B cell (primary cell): ENCODE data around the gene TMEM238. TPM values are rescaled to one million over a fixed set of nuclear protein-coding genes. Genes with fewer than 3 reads are reported as not detected.
A peak's percentile ranks its signal among the peaks of the same experiment; 100 is the strongest.
"Not testable (repeated sequence)": the region's sequence is repeated elsewhere in the genome, so short reads cannot be mapped to it uniquely, and the experiment has no call there.

ENCODE experiments used
- ATAC-seq: fragments of 200-7000 bp; cut with Tn5 transposase; one replicate; pipeline ENCODE4 v1.10.0; 2021; ENCODE audit warnings: low read depth, mild to moderate bottlenecking, moderate number of reproducible peaks, moderate library complexity
- CTCF ChIA-PET: fragments of 350-600 bp; sonication (Branson Sonifier 250); formaldehyde crosslinking; loops from one replicate; lab custom pipeline; 2021; ENCODE audit warnings: antibody characterized with exemption, inconsistent platforms; lab: Charles Lee
- POLR2A ChIA-PET: fragments of 350-600 bp; sonication (Branson Sonifier 250); formaldehyde crosslinking; loops from one replicate; lab custom pipeline; 2021; ENCODE audit warnings: antibody characterized with exemption; lab: Charles Lee
- DNase-seq: peaks from one replicate; pipeline ENCODE4 v3.0.0; 2013
- H2AFZ ChIP-seq: 2 replicates; pipeline ENCODE4 v1.6.1; 2012; ENCODE audit warnings: mild to moderate bottlenecking, low read depth, low read length; ENCODE audit not compliant: insufficient read depth, poor library complexity, severe bottlenecking
- H3K27ac ChIP-seq, 2 donors: 1 replicate in 1 of 2; 2 replicates in 1 of 2; pipeline ENCODE4 v1.5.1; 2012 to 2013; ENCODE audit warnings: low read length in 2 of 2, mild to moderate bottlenecking in 2 of 2, moderate library complexity in 1 of 2
- H3K27me3 ChIP-seq, 4 experiments: fragments of 200-600 bp in 1 of 4; sonication (generic) in 1 of 4; replicated peaks in 1 of 4; 1 replicate in 2 of 4; 2 replicates in 2 of 4; pipeline versions ENCODE4 v1.6.1 to v1.7.0; 2013 to 2016; ENCODE audit warnings: low read length in 3 of 4, mild to moderate bottlenecking in 2 of 4, mixed read lengths in 1 of 4, moderate library complexity in 1 of 4; ENCODE audit not compliant: insufficient read depth in 4 of 4, control insufficient read depth in 3 of 4; ENCODE audit errors: control extremely low read depth in 1 of 4
- H3K36me3 ChIP-seq, 2 experiments: replicated peaks in 1 of 2; 1 replicate in 1 of 2; 2 replicates in 1 of 2; pipeline versions ENCODE4 v1.6.1 to v1.7.1; 2013; ENCODE audit warnings: low read length in 1 of 2; ENCODE audit not compliant: insufficient read depth in 2 of 2, control insufficient read depth in 1 of 2; ENCODE audit errors: control extremely low read depth in 1 of 2, extremely low read depth in 1 of 2
- H3K4me1 ChIP-seq, 2 donors: fragments of 200-600 bp in 1 of 2; sonication (generic) in 1 of 2; 1 replicate in 1 of 2; 2 replicates in 1 of 2; pipeline versions ENCODE4 v1.5.1 to v1.6.1; 2013 to 2017; ENCODE audit warnings: low read length in 2 of 2; ENCODE audit not compliant: control insufficient read depth in 2 of 2, insufficient read depth in 2 of 2
- H3K4me2 ChIP-seq: replicated peaks from 2 replicates; pipeline ENCODE3; 2012; ENCODE audit warnings: mild to moderate bottlenecking, low read depth, low read length; ENCODE audit not compliant: poor library complexity, severe bottlenecking
- H3K4me3 ChIP-seq, 5 experiments: fragments of 200-600 bp in 1 of 5; sonication (generic) in 1 of 5; 1 replicate in 3 of 5; 2 replicates in 2 of 5; pipeline versions ENCODE4 v1.5.1 to v1.7.0; 2011 to 2016; ENCODE audit warnings: low read length in 4 of 5, mild to moderate bottlenecking in 4 of 5, low read depth in 2 of 5, control low read depth in 1 of 5, moderate library complexity in 1 of 5; ENCODE audit not compliant: insufficient read depth in 1 of 5; ENCODE audit errors: control extremely low read depth in 1 of 5, extremely low read depth in 1 of 5
- H3K79me2 ChIP-seq: fragments of 200-600 bp; sonication (generic); one replicate; pipeline ENCODE4 v1.6.0; 2016; ENCODE audit warnings: low read length; ENCODE audit not compliant: control insufficient read depth, insufficient read depth
- H3K9ac ChIP-seq: fragments of 200-600 bp; sonication (generic); 2 replicates; pipeline ENCODE4 v1.6.1; 2017; ENCODE audit warnings: mild to moderate bottlenecking, low read length, moderate library complexity
- H3K9me3 ChIP-seq, 3 donors: one replicate each; pipeline versions ENCODE4 v1.6.1 to v1.7.1; 2013; ENCODE audit warnings: low read length in 2 of 3; ENCODE audit not compliant: control insufficient read depth in 2 of 3, insufficient read depth in 1 of 3; ENCODE audit errors: control extremely low read depth in 1 of 3
- H4K20me1 ChIP-seq: 2 replicates; pipeline ENCODE4 v1.6.0; 2012; ENCODE audit warnings: mild to moderate bottlenecking, low read length; ENCODE audit not compliant: insufficient read depth, control insufficient read depth, poor library complexity, severe bottlenecking
- H3K27ac Mint-ChIP-seq: one replicate; pipeline ENCODE4 v1.8.0; 2021; ENCODE audit warnings: mixed read lengths
- H3K27me3 Mint-ChIP-seq: one replicate; pipeline ENCODE4 v1.8.0; 2021; ENCODE audit warnings: mixed read lengths
- H3K4me1 Mint-ChIP-seq: one replicate; pipeline ENCODE4 v1.8.0; 2021; ENCODE audit warnings: mixed read lengths
- H3K4me3 Mint-ChIP-seq: one replicate; pipeline ENCODE4 v1.8.0; 2021; ENCODE audit warnings: mixed read lengths
- H3K9me3 Mint-ChIP-seq: one replicate; pipeline ENCODE4 v1.8.0; 2022; ENCODE audit warnings: mixed read lengths; ENCODE audit not compliant: insufficient read depth
- CTCF ChIP-seq: fragments of 200-600 bp; IDR thresholded peaks from one replicate; pipeline ENCODE4 v1.8.0; 2022; ENCODE audit warnings: antibody characterized with exemption, mild to moderate bottlenecking
- EZH2 ChIP-seq: IDR thresholded peaks from 2 replicates; pipeline ENCODE4 v1.6.1; 2012; ENCODE audit warnings: borderline replicate concordance, low read depth, mild to moderate bottlenecking, moderate library complexity, low read length; ENCODE audit not compliant: insufficient read depth, poor library complexity, severe bottlenecking
- WGBS: methylation state at CpG from one replicate; pipeline ENCODE4 v1.1.5; 2013; ENCODE audit warnings: missing lambda C conversion rate; ENCODE audit not compliant: insufficient coverage; 5-methylcytosine and 5-hydroxymethylcytosine counted together
- intact Hi-C: fragments of 100-400 bp; cut with micrococcal nuclease; formaldehyde crosslinking; loops from one replicate; pipeline ENCODE4 v1.10.0; 2022
- polyA plus RNA-seq: library from polyadenylated mRNA; depleted of rRNA; stranded (reverse); fragments of >200 nt; gene quantifications from 2 replicates; pipeline ENCODE4 v1.2.3, GENCODE V29; 2012
- total RNA-seq, 2 donors: library from RNA; stranded (reverse); fragments of 120-200 nt in 1 of 2; gene quantifications; 1 replicate in 1 of 2; 2 replicates in 1 of 2; pipeline versions ENCODE4 v1.2.3 to v1.2.4, GENCODE V29; 2013 to 2022

Gene TMEM238
- total and polyA plus RNA-seq, 2 donors (not counting 1 experiment from before 2014, with no cell fraction given): 0.76 to 4.7 TPM

- TF ChIP-seq EZH2: no peak
- no peak for TF ChIP-seq CTCF
- Histone ChIP-seq H3K9me3 (peaks cover 0 to 20% (median 3%) of the 10 kb centered on the region in 3 donors), H4K20me1 (peaks cover 11% of the 10 kb centered on the region), H3K4me2 (no peak overlapping the region), H3K79me2 (peaks cover 25% of the 10 kb centered on the region), H3K36me3 (peaks cover 0 to 46% of the 10 kb centered on the region in 2 experiments), H3K27me3 (no peaks in the 10 kb centered on the region), H2AFZ (no peak overlapping the region), H3K4me1 (peaks cover 11 to 25% of the 10 kb centered on the region in 2 donors), H3K9ac (no peak overlapping the region), H3K27ac (no peak overlapping the region), H3K4me3 (no peak overlapping the region)
- Mint-ChIP-seq H3K9me3 (peaks cover 5% of the 10 kb centered on the region), H3K4me1 (peaks cover 32% of the 10 kb centered on the region), H3K4me3 (peak overlapping the region; percentile 98), H3K27me3 (no peaks in the 10 kb centered on the region), H3K27ac (peak overlapping the region; percentile 7)
- ATAC-seq (no peak), DNase-seq (no peak)
- intact Hi-C loops: loop anchor here (5.0 kb wide), 4 partner anchors 57 to 237 kb away; partner anchors contain the start of genes C19orf85, FIZ1, ISOC2 and ZNF580
- WGBS: 93% methylated on average over 5 of the region's 5 CpGs
- POLR2A ChIA-PET: interaction anchor here (0.6 to 0.7 kb wide), 2 partner anchors 67 to 71 kb away, joined by 3 read pairs; partner anchors contain the start of genes KMT5C and ZNF628
- CTCF ChIA-PET: interaction anchor here (0.5 to 0.7 kb wide), 2 partner anchors 10 to 304 kb away, joined by 3 read pairs; no protein-coding TSS in a partner anchor
Observed at GRCh38 chr19:55405638-55406037, 21.5 kb upstream of the TMEM238 start.

GRCh38 chr19:55402509-55402908 is 18.4 kb upstream of the TMEM238 start:
- ATAC-seq (no peak), DNase-seq (no peak)
- Mint-ChIP-seq H3K4me1 (peaks cover 20% of the 10 kb centered on the region), H3K4me3 (no peak overlapping the region), H3K27me3 (no peaks in the 10 kb centered on the region), H3K9me3 (no peaks in the 10 kb centered on the region), H3K27ac (no peak overlapping the region)
- H3K4me3 ChIP-seq: no peak overlapping the region
- H3K36me3 ChIP-seq: peaks cover 0 to 57% of the 10 kb centered on the region in 2 experiments
- H2AFZ ChIP-seq: no peak overlapping the region
- peaks cover 25% of the 10 kb centered on the region for H3K79me2 ChIP-seq
- no CpG with 5 or more reads among the region's 2 CpGs for WGBS
- intact Hi-C loops: no loop called here
- no peaks in the 10 kb centered on the region for H3K9me3 ChIP-seq
- H4K20me1 ChIP-seq: peaks cover 11% of the 10 kb centered on the region
- H3K27me3 ChIP-seq: no peaks in the 10 kb centered on the region
- peaks cover 6 to 18% of the 10 kb centered on the region in 2 donors for H3K4me1 ChIP-seq
- no peak overlapping the region for H3K27ac ChIP-seq
- ChIA-PET POLR2A (interaction anchor here (0.6 kb wide), 1 partner anchor 75 kb away, joined by 3 read pairs; no protein-coding TSS in a partner anchor), CTCF (interaction anchor here (1.3 kb wide), 1 partner anchor 13 kb away, joined by 4 read pairs; no protein-coding TSS in a partner anchor)
- H3K4me2 ChIP-seq: no peak overlapping the region
- TF ChIP-seq EZH2 (no peak), CTCF (no peak)
- H3K9ac ChIP-seq: no peak overlapping the region

DNA sequence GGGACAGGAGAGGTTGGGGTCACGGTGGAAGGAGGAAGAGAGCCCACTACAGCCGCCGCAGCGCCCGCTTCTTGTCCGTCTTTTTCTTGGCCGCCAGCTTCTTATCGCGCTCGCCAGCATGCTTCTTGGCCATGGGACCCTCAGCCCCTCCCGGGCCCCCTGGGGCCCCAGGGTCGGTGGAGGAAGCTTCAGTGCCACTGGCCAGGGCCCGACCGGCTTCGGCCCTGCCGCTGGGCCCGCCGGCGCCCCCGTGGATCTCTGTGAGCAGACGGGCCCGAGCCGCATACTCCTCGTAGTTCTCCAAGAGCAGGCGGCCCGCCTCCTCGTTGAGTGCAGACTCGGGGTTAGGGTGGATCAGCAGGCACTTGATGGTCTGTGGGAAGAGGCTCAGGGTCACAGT is 17.3 kb upstream of the TMEM238 start:
- H3K9me3 Mint-ChIP-seq, H3K27ac Mint-ChIP-seq, H3K4me3 ChIP-seq, H2AFZ ChIP-seq, DNase-seq, intact Hi-C loops, CTCF ChIA-PET, H3K27me3 ChIP-seq, H3K27me3 Mint-ChIP-seq, H3K9ac ChIP-seq, H3K9me3 ChIP-seq, H3K4me2 ChIP-seq, H3K4me3 Mint-ChIP-seq, ATAC-seq, POLR2A ChIA-PET, H3K27ac ChIP-seq: not testable (repeated sequence)
- H3K79me2 ChIP-seq: peaks cover 16% of the 10 kb centered on the region
- peaks cover 1 to 10% of the 10 kb centered on the region in 2 donors for H3K4me1 ChIP-seq
- WGBS: 92% methylated on average over 2 of the region's 28 CpGs
- peaks cover 0 to 54% of the 10 kb centered on the region in 2 experiments for H3K36me3 ChIP-seq
- H4K20me1 ChIP-seq: peaks cover 11% of the 10 kb centered on the region
- H3K4me1 Mint-ChIP-seq: peaks cover 13% of the 10 kb centered on the region
